H9 (cell line): ENCODE data around the gene ARHGAP12. TPM values are rescaled to one million over a fixed set of nuclear protein-coding genes. Genes with fewer than 3 reads are reported as not detected.

Source experiments
- DNase-seq: peaks from one replicate; pipeline ENCODE4 v3.0.0-alpha.2; 2017
- H2AFZ ChIP-seq: one replicate; pipeline ENCODE4 v1.6.1; 2013; ENCODE audit warnings: mild to moderate bottlenecking, low read length, control low read depth, moderate library complexity
- H2AK5ac ChIP-seq: 2 replicates; pipeline ENCODE4 v1.6.1; 2013; ENCODE audit warnings: low read length, control low read depth, mixed read lengths; ENCODE audit not compliant: insufficient read length
- H2BK120ac ChIP-seq: one replicate; pipeline ENCODE4 v1.6.1; 2013; ENCODE audit warnings: low read depth, mild to moderate bottlenecking, low read length, control low read depth, inconsistent platforms; ENCODE audit not compliant: poor library complexity, severe bottlenecking
- H2BK12ac ChIP-seq: 2 replicates; pipeline ENCODE4 v1.6.1; 2013; ENCODE audit warnings: low read length, control low read depth, mixed read lengths, low read depth; ENCODE audit not compliant: insufficient read length
- H2BK15ac ChIP-seq: 2 replicates; pipeline ENCODE4 v1.6.1; 2013; ENCODE audit warnings: low read depth, low read length, control low read depth
- H2BK20ac ChIP-seq: one replicate; pipeline ENCODE4 v1.6.1; 2013; ENCODE audit warnings: low read depth, mild to moderate bottlenecking, low read length, control low read depth, inconsistent platforms; ENCODE audit not compliant: poor library complexity, severe bottlenecking
- H2BK5ac ChIP-seq: 2 replicates; pipeline ENCODE4 v1.6.1; 2013; ENCODE audit warnings: low read length, control low read depth, mixed read lengths; ENCODE audit not compliant: insufficient read length
- H3K14ac ChIP-seq: 2 replicates; pipeline ENCODE4 v1.6.1; 2013; ENCODE audit warnings: low read length, control low read depth; ENCODE audit not compliant: insufficient read depth
- H3K18ac ChIP-seq: 2 replicates; pipeline ENCODE4 v1.6.1; 2013; ENCODE audit warnings: low read depth, mild to moderate bottlenecking, mixed read lengths, low read length, control low read depth; ENCODE audit not compliant: insufficient read length
- H3K23ac ChIP-seq: 2 replicates; pipeline ENCODE4 v1.6.1; 2013; ENCODE audit warnings: low read length, control low read depth, mixed read lengths, low read depth; ENCODE audit not compliant: insufficient read length
- H3K23me2 ChIP-seq: 2 replicates; pipeline ENCODE4 v1.6.1; 2013; ENCODE audit warnings: low read depth, mild to moderate bottlenecking, mixed read lengths, low read length, control low read depth; ENCODE audit not compliant: insufficient read length, poor library complexity, severe bottlenecking
- H3K27ac ChIP-seq: 2 replicates; pipeline ENCODE4 v1.5.1; 2013; ENCODE audit warnings: low read length, control low read depth, mixed read lengths, low read depth; ENCODE audit not compliant: insufficient read length
- H3K27me3 ChIP-seq: 2 replicates; pipeline ENCODE4 v1.6.1; 2013; ENCODE audit warnings: low read length, control low read depth, inconsistent platforms; ENCODE audit not compliant: insufficient read depth
- H3K4ac ChIP-seq: 2 replicates; pipeline ENCODE4 v1.6.1; 2013; ENCODE audit warnings: low read depth, mild to moderate bottlenecking, control low read depth, inconsistent platforms, low read length, moderate library complexity
- H3K4me1 ChIP-seq: 2 replicates; pipeline ENCODE4 v1.6.1; 2013; ENCODE audit warnings: low read length, control low read depth, inconsistent platforms; ENCODE audit not compliant: insufficient read depth
- H3K4me2 ChIP-seq: 2 replicates; pipeline ENCODE4 v1.6.1; 2013; ENCODE audit warnings: low read length, control low read depth, mixed read lengths; ENCODE audit not compliant: insufficient read length, insufficient read depth
- H3K56ac ChIP-seq: 2 replicates; pipeline ENCODE4 v1.6.1; 2013; ENCODE audit warnings: low read depth, mild to moderate bottlenecking, mixed read lengths, low read length, control low read depth; ENCODE audit not compliant: insufficient read length
- H3K79me1 ChIP-seq: 2 replicates; pipeline ENCODE4 v1.6.1; 2013; ENCODE audit warnings: low read depth, mild to moderate bottlenecking, moderate library complexity, low read length, control low read depth, inconsistent platforms; ENCODE audit not compliant: insufficient read depth, poor library complexity, severe bottlenecking
- H3K79me2 ChIP-seq: 2 replicates; pipeline ENCODE4 v1.6.1; 2013; ENCODE audit warnings: low read length, control low read depth, inconsistent platforms; ENCODE audit not compliant: insufficient read depth
- H3K9ac ChIP-seq: 2 replicates; pipeline ENCODE4 v1.6.1; 2013; ENCODE audit warnings: low read length, control low read depth, mixed read lengths; ENCODE audit not compliant: insufficient read length; ENCODE audit errors: extremely low read depth
- H3K9me3 ChIP-seq: one replicate; pipeline ENCODE4 v1.6.1; 2013; ENCODE audit warnings: low read depth, low read length, inconsistent platforms; ENCODE audit not compliant: control insufficient read depth
- H3T11ph ChIP-seq: one replicate; pipeline ENCODE4 v1.6.1; 2013; ENCODE audit warnings: mild to moderate bottlenecking, low read length, control low read depth, inconsistent platforms
- H4K20me1 ChIP-seq: one replicate; pipeline ENCODE4 v1.6.1; 2013; ENCODE audit not compliant: control insufficient read depth, insufficient read length, insufficient read depth
- H4K5ac ChIP-seq: 2 replicates; pipeline ENCODE4 v1.6.1; 2013; ENCODE audit warnings: low read depth, mild to moderate bottlenecking, mixed read lengths, low read length, control low read depth; ENCODE audit not compliant: insufficient read length
- H4K8ac ChIP-seq: replicated peaks from 2 replicates; pipeline ENCODE4 v1.6.1; 2013; ENCODE audit warnings: low read length, control low read depth, mixed read lengths, low read depth; ENCODE audit not compliant: insufficient read length
- H4K91ac ChIP-seq: 2 replicates; pipeline ENCODE4 v1.6.1; 2013; ENCODE audit warnings: low read depth, mild to moderate bottlenecking, moderate library complexity, mixed read lengths, low read length, control low read depth; ENCODE audit not compliant: insufficient read length
- H3K27ac Mint-ChIP-seq, 3 experiments: 2 replicates in 2 of 3; 3 replicates in 1 of 3; pipeline ENCODE4 v1.8.0; 2020 to 2021; ENCODE audit warnings: mixed read lengths in 3 of 3, mild to moderate bottlenecking in 1 of 3, moderate library complexity in 1 of 3
- H3K27me3 Mint-ChIP-seq: 2 replicates; pipeline ENCODE4 v1.8.0; 2021; ENCODE audit warnings: low read depth, mild to moderate bottlenecking, moderate library complexity, mixed read lengths
- H3K36me3 Mint-ChIP-seq, 3 experiments: 2 replicates in 2 of 3; 3 replicates in 1 of 3; pipeline ENCODE4 v1.8.0; 2020 to 2021; ENCODE audit warnings: low read depth in 3 of 3, mixed read lengths in 3 of 3; ENCODE audit not compliant: insufficient read depth in 1 of 3
- H3K4me1 Mint-ChIP-seq, 2 experiments: 2 replicates each; pipeline ENCODE4 v1.8.0; 2020; ENCODE audit warnings: mixed read lengths in 2 of 2
- H3K4me3 Mint-ChIP-seq, 2 experiments: 2 replicates in 1 of 2; 3 replicates in 1 of 2; pipeline ENCODE4 v1.8.0; 2020 to 2021; ENCODE audit warnings: mild to moderate bottlenecking in 2 of 2, mixed read lengths in 2 of 2, moderate library complexity in 1 of 2
- H3K9me3 Mint-ChIP-seq, 2 experiments: 2 replicates in 1 of 2; 3 replicates in 1 of 2; pipeline ENCODE4 v1.8.0; 2020; ENCODE audit warnings: mild to moderate bottlenecking in 2 of 2, mixed read lengths in 2 of 2, moderate library complexity in 1 of 2
- CTCF ChIP-seq: fragments of 200-600 bp; sonication (generic); conservative IDR thresholded peaks from 3 replicates; pipeline ENCODE4 v1.8.0; 2021; ENCODE audit warnings: antibody characterized with exemption, mild to moderate bottlenecking
- WGBS: extraction: QIAGEN DNeasy Blood & Tissue Kit; methylation state at CpG from one replicate; pipeline ENCODE4 v1.1.7; 2013; ENCODE audit warnings: missing lambda C conversion rate, low lambda C conversion rate, mixed read lengths; ENCODE audit not compliant: insufficient read length; ENCODE audit errors: extremely low coverage; 5-methylcytosine and 5-hydroxymethylcytosine counted together
- total RNA-seq: library from RNA; stranded (reverse); gene quantifications from 2 replicates; pipeline ENCODE4 v1.2.1, GENCODE V29; 2021

ARHGAP12 gene
- total RNA-seq, 1 experiment from 2014 or later, result 34.3 TPM

DNA sequence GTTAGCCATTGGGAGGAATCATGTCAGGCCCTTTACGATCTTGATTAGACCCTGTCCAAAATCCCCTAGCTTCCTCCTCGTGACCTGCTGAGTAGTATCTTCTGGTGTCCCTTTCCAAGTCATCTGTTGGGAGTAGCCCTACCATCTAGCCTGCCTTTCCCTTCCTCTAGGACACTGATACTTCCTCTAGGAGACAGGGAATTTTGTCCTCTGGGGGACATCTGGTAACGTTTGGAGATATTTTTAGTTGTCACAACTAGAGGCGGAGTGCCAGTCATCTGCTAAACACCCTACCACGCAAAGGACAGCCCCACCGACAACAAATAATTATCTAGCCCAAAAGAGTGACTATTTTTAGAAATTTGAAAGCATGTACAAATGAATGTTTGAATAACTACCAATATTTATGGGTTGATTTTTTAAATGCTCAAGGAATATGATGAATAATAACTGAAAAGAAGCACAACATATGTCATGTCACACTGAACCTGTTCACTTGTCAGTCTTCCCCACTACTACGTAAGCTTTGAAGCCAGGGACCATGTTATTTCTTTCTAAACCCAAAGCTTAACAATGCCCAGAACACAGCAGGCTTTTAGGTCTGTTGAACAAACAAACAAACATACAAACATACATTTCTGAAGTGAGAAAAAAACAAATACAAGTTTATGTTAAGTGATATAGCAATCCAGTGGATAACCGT lies 105.9 kb downstream of the ARHGAP12 start:
- no peak overlapping the region for H3K18ac ChIP-seq
- no peak overlapping the region for H3K9ac ChIP-seq
- Mint-ChIP-seq H3K4me1 (no peaks in the 10 kb centered on the region; a peak in 1 of 4 replicates), H3K9me3 (no peaks in the 10 kb centered on the region), H3K4me3 (no peak overlapping the region), H3K27me3 (no peaks in the 10 kb centered on the region), H3K36me3 (peaks cover 0 to 1% (median 0%) of the 10 kb centered on the region in 3 experiments; a peak in 3 of 7 replicates), H3K27ac (no peak overlapping the region)
- H2BK15ac ChIP-seq, result no peak overlapping the region
- TF ChIP-seq CTCF, result no peak
- no peak overlapping the region for H4K5ac ChIP-seq
- no peak overlapping the region for H3K4me2 ChIP-seq
- H3K23me2 ChIP-seq, result no peaks in the 10 kb centered on the region
- no peak overlapping the region for H2BK12ac ChIP-seq
- no peak overlapping the region for H3K23ac ChIP-seq
- H3K79me2 ChIP-seq, result no peaks in the 10 kb centered on the region
- no peak for DNase-seq
- H4K91ac ChIP-seq, result no peak overlapping the region
- H2BK120ac ChIP-seq, result no peak overlapping the region
- H3K56ac ChIP-seq, result no peak overlapping the region
- H3T11ph ChIP-seq, result no peak overlapping the region
- no peak overlapping the region for H2AK5ac ChIP-seq
- H4K8ac ChIP-seq, result no peak overlapping the region
- no peaks in the 10 kb centered on the region for H3K9me3 ChIP-seq
- H2BK20ac ChIP-seq, result no peak overlapping the region
- no peak overlapping the region for H3K14ac ChIP-seq
- no CpG with 5 or more reads among the region's 8 CpGs for WGBS
- H4K20me1 ChIP-seq, result no peaks in the 10 kb centered on the region
- no peaks in the 10 kb centered on the region for H3K4me1 ChIP-seq
- no peak overlapping the region for H3K4ac ChIP-seq
- no peak overlapping the region for H2BK5ac ChIP-seq
- no peak overlapping the region for H2AFZ ChIP-seq
- no peaks in the 10 kb centered on the region for H3K79me1 ChIP-seq
- no peak overlapping the region for H3K27ac ChIP-seq
- no peaks in the 10 kb centered on the region for H3K27me3 ChIP-seq
